K562 (cell line): Measurements from ENCODE around the gene MPLKIP. TPM values are rescaled to one million over a fixed set of nuclear protein-coding genes. Genes with fewer than 3 reads are reported as not detected.
"Not testable (repeated sequence)": the region's sequence is repeated elsewhere in the genome, so short reads cannot be mapped to it uniquely, and the experiment has no call there.

Experiments
- ATAC-seq: fragments of 200-7000 bp; cut with Tn5 transposase; 3 replicates; pipeline ENCODE4 v1.9.1; 2020; ENCODE audit warnings: moderate library complexity
- BruUV-seq: library from RNA; stranded (reverse); fragments of 400-500 nt; replicated peaks from 2 replicates; lab custom pipeline; 2021; lab: Mats Ljungman, UMichigan
- CTCF ChIA-PET: fragments of 300-600 bp; formaldehyde crosslinking; extraction: SDS; loops from one replicate; lab custom pipeline; 2021; ENCODE audit warnings: low intra/inter-chr PET ratio; lab: Yijun Ruan, JAX
- POLR2A ChIA-PET: fragments of 300-600, 350-650 bp; sonication (Branson Sonifier 250); formaldehyde crosslinking; extraction: SDS; loops from one replicate; lab custom pipeline; 2021; ENCODE audit warnings: antibody characterized with exemption, inconsistent platforms; lab: Yijun Ruan, JAX
- DNase-seq, 4 experiments: peaks; one replicate each; pipeline versions ENCODE4 v3.0.0 to v3.0.0-alpha.2; 2011 to 2018; ENCODE audit warnings: low spot score in 3 of 4, mixed read lengths in 3 of 4; ENCODE audit errors: extremely low read depth in 1 of 4
- FAIRE-seq: peaks from 2 replicates; lab custom pipeline; 2011; peaks lifted over from hg19 to GRCh38; lab: Jason Lieb, UNC
- H2AFZ ChIP-seq: 2 replicates; pipeline ENCODE4 v1.6.0; 2011; ENCODE audit warnings: low read depth, low read length, control low read depth, inconsistent platforms
- H3K27ac ChIP-seq: fragments of 200-600 bp; 3 replicates; pipeline ENCODE4 v1.8.0; 2011; ENCODE audit warnings: low read depth, mild to moderate bottlenecking, control low read depth, inconsistent platforms, low read length, moderate library complexity, mixed read lengths; ENCODE audit errors: extremely low read depth
- H3K27me3 ChIP-seq, 2 experiments: fragments of 300-600 bp in 1 of 2; 2 replicates in 1 of 2; 3 replicates in 1 of 2; pipeline versions ENCODE4 v1.6.0 to v1.8.0; 2011; ENCODE audit warnings: inconsistent platforms in 2 of 2, low read length in 2 of 2, mild to moderate bottlenecking in 1 of 2, mixed read lengths in 1 of 2, moderate library complexity in 1 of 2; ENCODE audit not compliant: control insufficient read depth in 2 of 2, insufficient read depth in 2 of 2
- H3K36me3 ChIP-seq: fragments of 300-600 bp; 3 replicates; pipeline ENCODE4 v1.8.0; 2011; ENCODE audit warnings: mild to moderate bottlenecking, low read length, inconsistent platforms; ENCODE audit not compliant: control insufficient read depth, insufficient read depth
- H3K4me1 ChIP-seq, 2 experiments: fragments of 200-600 bp in 1 of 2; replicated peaks in 1 of 2; 2 replicates in 1 of 2; 3 replicates in 1 of 2; pipeline versions ENCODE4 v1.5.1 to v1.8.0; 2011; ENCODE audit warnings: inconsistent platforms in 2 of 2, low read length in 2 of 2, mild to moderate bottlenecking in 1 of 2, mixed read lengths in 1 of 2, moderate library complexity in 1 of 2; ENCODE audit not compliant: control insufficient read depth in 2 of 2, insufficient read depth in 2 of 2
- H3K4me2 ChIP-seq: 2 replicates; pipeline ENCODE4 v1.6.1; 2011; ENCODE audit warnings: low read length, control low read depth, inconsistent platforms, mixed read lengths; ENCODE audit not compliant: insufficient read depth
- H3K4me3 ChIP-seq: fragments of 200-600 bp; sonication (generic), shearing (Covaris generic); 2 replicates; pipeline ENCODE4 v1.5.1; 2016; ENCODE audit warnings: control low read depth, inconsistent platforms
- H3K79me2 ChIP-seq: fragments of 200-600 bp; 3 replicates; pipeline ENCODE4 v1.8.0; 2011; ENCODE audit warnings: low read length, inconsistent platforms; ENCODE audit not compliant: control insufficient read depth, insufficient read depth
- H3K9ac ChIP-seq, 2 experiments: 2 replicates each; pipeline versions ENCODE4 v1.6.0 to v1.6.1; 2011; ENCODE audit warnings: low read depth in 2 of 2, low read length in 2 of 2, control low read depth in 1 of 2, inconsistent platforms in 1 of 2, mild to moderate bottlenecking in 1 of 2, mixed read lengths in 1 of 2; ENCODE audit not compliant: insufficient read depth in 1 of 2
- H3K9me1 ChIP-seq: one replicate; pipeline ENCODE4 v1.6.0; 2011; ENCODE audit warnings: inconsistent platforms, mild to moderate bottlenecking, low read length, moderate library complexity; ENCODE audit not compliant: control insufficient read depth, insufficient read depth
- H3K9me3 ChIP-seq: replicated peaks from 2 replicates; pipeline ENCODE4 v1.5.1; 2011; ENCODE audit warnings: low read depth, low read length, inconsistent platforms; ENCODE audit not compliant: control insufficient read depth, insufficient read depth
- H4K20me1 ChIP-seq: replicated peaks from 2 replicates; pipeline ENCODE4 v1.6.1; 2011; ENCODE audit warnings: low read length, inconsistent platforms, mixed read lengths; ENCODE audit not compliant: control insufficient read depth, insufficient read depth
- WGBS: fragments of 100-300 bp; shearing (Covaris generic); methylation state at CpG from one replicate; pipeline ENCODE4 v1.1.6; 2016; ENCODE audit warnings: low coverage, mixed read lengths; ENCODE audit not compliant: insufficient coverage; ENCODE audit errors: missing lambda C conversion rate; 5-methylcytosine and 5-hydroxymethylcytosine counted together
- in situ Hi-C: fragments of 300-500 bp; cut with MboI; formaldehyde crosslinking; loops from 4 replicates; pipeline ENCODE4 v1.15.0; 2018; ENCODE audit warnings: inconsistent platforms, mixed read lengths
- intact Hi-C: fragments of 100-400 bp; cut with micrococcal nuclease; formaldehyde crosslinking; loops from 2 replicates; pipeline ENCODE4 v1.14.2; 2022
- polyA plus RNA-seq, 8 experiments: library from polyadenylated mRNA; depleted of rRNA in 4 of 8; stranded (reverse) in 5 of 8; unstranded in 3 of 8; fragments of >200 nt; fragmentation: Nextera tagmentation in 2 of 8; fragmentation: Illumina TruSeq in 1 of 8; extraction: Ambion mirVana in 2 of 8; extraction: Trizol in 1 of 8; gene quantifications; 2 replicates each; pipeline versions ENCODE4 v1.2.1 to v1.2.3, GENCODE V29; 2011 to 2014; ENCODE audit warnings: inconsistent platforms in 1 of 8, missing spikeins in 1 of 8
- total RNA-seq, 7 experiments: library from RNA; depleted of rRNA in 6 of 7; stranded (reverse); fragments of >200 nt in 6 of 7; fragmentation: Illumina TruSeq in 2 of 7; extraction: Trizol in 2 of 7; gene quantifications; 2 replicates each; pipeline versions ENCODE4 v1.2.1 to v1.2.3, GENCODE V29; 2011 to 2021; ENCODE audit warnings: low replicate concordance in 1 of 7

Gene MPLKIP
- total and polyA plus RNA-seq, 9 of the 15 experiments (the other 6 are each of a cell fraction or from before 2014, with no cell fraction given): 5.6 to 127 (median 44.2) TPM

DNA sequence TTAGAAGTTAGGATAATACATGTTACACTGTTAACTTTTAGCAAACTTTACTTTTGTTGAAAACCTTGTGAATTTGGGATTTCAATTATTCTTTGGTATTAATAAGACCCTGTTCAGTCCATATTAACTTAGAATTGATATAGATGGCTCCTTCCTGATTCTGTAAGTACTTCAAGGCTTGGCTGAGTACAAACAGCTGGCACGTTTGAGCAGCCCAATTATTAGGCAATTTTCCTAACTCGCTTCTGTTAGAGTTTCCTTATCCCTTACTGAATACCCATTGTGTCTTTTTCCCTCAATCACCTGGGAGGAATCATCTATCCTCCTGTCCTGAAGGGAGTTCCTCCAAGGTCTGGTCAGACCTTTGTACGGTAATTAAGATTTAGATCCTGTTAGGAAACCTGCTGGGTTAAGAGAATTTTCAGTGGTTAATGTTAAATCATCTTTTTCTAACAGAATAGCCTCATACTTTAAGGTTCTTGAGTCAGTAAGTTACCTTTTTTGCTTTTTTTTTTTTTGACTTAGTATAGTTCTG, 11.2 kb upstream of the MPLKIP start:
- H4K20me1 ChIP-seq, DNase-seq, H3K9me1 ChIP-seq, H2AFZ ChIP-seq, intact Hi-C loops, H3K4me1 ChIP-seq, POLR2A ChIA-PET, in situ Hi-C loops, H3K9ac ChIP-seq, H3K36me3 ChIP-seq, ATAC-seq, BruUV-seq, FAIRE-seq, H3K27ac ChIP-seq, H3K4me2 ChIP-seq, H3K4me3 ChIP-seq, CTCF ChIA-PET, H3K79me2 ChIP-seq, H3K9me3 ChIP-seq: not testable (repeated sequence)
- peaks cover 2 to 11% of the 10 kb centered on the region in 2 experiments; a peak in 3 of 5 replicates for H3K27me3 ChIP-seq
- WGBS: 5% methylated on average over 3 of the region's 3 CpGs

DNA sequence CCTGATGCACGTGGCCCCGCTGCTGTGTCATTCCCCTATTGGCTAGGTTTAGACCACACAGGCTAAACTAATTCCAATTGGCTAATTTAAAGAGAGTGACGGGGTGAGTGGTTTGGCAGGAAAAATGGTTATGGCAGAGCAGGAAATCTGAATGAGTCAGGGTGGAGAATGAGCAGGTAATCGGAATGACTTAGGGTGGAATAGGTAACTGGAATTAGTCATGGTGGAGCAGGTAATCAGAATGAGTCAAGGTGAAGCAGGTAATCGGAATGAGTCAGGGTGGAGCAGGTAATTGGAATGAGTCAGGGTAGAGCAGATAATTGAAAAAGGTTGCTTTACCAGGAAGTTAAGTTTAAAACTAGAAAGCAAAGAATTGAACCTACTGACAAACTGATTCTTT, 7.5 kb upstream of the MPLKIP start:
- intact Hi-C loops, H3K79me2 ChIP-seq, H3K9ac ChIP-seq, H3K36me3 ChIP-seq, H3K9me1 ChIP-seq, H3K4me2 ChIP-seq, H2AFZ ChIP-seq, H3K9me3 ChIP-seq, in situ Hi-C loops, CTCF ChIA-PET, DNase-seq, H3K4me1 ChIP-seq, H3K27ac ChIP-seq, FAIRE-seq, ATAC-seq, H3K27me3 ChIP-seq, BruUV-seq, H4K20me1 ChIP-seq, H3K4me3 ChIP-seq: not testable (repeated sequence)
- POLR2A ChIA-PET: interaction anchor here (0.6 kb wide), 1 partner anchor 34 kb away, joined by 3 read pairs; no protein-coding TSS in a partner anchor
- 2% methylated on average over 5 of the region's 5 CpGs for WGBS

DNA sequence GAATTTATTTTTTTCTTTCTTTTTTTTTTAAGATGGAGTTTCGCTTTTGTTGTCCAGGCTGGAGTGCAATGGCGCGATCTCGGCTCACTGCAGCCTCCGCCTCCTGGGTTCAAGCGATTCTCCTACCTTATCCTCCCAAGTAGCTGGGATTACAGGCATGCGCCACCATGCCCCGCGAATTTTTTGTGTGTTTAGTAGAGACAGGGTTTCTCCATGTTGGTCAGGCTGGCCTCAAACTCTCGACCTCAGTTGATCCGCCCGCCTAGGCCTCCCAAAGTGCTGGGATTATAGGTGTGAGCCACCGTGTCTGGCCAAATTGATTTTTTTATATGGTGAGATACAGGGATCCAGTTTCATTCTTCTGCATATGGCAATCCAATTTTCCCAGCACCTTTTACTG, 5.5 kb upstream of the MPLKIP start:
- H3K36me3 ChIP-seq, FAIRE-seq, H3K4me1 ChIP-seq, DNase-seq, ATAC-seq, H3K79me2 ChIP-seq, H3K4me3 ChIP-seq, H3K9me3 ChIP-seq, CTCF ChIA-PET, H3K27ac ChIP-seq, in situ Hi-C loops, H3K9ac ChIP-seq, H2AFZ ChIP-seq, H3K4me2 ChIP-seq, H3K9me1 ChIP-seq, H4K20me1 ChIP-seq, BruUV-seq, intact Hi-C loops, H3K27me3 ChIP-seq: not testable (repeated sequence)
- WGBS: 36% methylated on average over 10 of the region's 13 CpGs
- POLR2A ChIA-PET: interaction anchor here (1.7 kb wide), 1 partner anchor 9 kb away, joined by 5 read pairs; no protein-coding TSS in a partner anchor
